GM08714 (cell line): ENCODE data around the gene SLC45A2.
"Not testable (repeated sequence)": the region's sequence is repeated elsewhere in the genome, so short reads cannot be mapped to it uniquely, and the experiment has no call there.

ENCODE experiments used
- H3K4me3 ChIP-seq: fragments of 200-500 bp; sonication (Bioruptor generic); 2 replicates; pipeline ENCODE4 v1.5.1; 2014; ENCODE audit warnings: mild to moderate bottlenecking, low read length, inconsistent platforms
- ZNF274 ChIP-seq: IDR thresholded peaks from 2 replicates; pipeline ENCODE4 v1.6.1; 2012; ENCODE audit warnings: mild to moderate bottlenecking, low read depth, low read length

SLC45A2 gene

DNA sequence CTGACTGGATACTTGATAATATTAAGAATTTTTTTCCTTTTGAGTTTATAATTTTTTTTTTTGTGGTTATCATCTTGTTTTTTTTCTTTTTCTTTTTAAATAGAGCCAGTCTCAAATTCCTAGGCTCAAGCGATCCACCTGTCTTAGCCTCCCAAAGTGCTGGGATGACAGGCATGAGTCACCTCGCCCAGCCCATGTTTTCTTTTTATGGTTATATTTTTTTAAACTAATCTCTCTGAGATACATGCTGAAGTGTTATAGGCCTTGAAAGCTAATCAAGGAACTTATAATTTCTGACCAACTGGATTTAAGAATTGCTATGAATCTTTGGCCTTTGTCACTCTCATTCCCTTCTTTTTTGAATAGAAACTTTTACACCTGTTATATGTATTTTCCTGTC, 30.1 kb upstream of the SLC45A2 start:
- no peak for TF ChIP-seq ZNF274
- no peak overlapping the region for H3K4me3 ChIP-seq

DNA sequence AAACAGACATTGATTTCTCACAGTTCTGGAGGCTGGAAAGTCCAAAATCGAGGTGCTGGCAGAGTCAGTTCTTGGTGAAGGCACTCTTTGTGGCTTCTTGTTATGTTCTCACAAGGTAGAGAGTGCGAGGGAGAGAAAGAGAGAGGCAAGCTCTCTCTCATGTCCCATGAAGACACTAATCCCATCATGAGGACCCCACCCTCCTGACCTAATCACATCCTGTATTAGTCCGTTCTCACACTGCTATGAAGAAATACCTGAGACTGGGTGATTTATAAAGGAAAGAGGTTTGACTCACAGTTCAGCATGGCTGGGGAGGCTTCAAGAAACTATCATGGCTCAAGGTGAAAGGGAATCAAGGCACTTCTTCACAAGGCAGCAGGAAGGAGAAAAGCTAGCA, 29.1 kb upstream of the SLC45A2 start:
- TF ChIP-seq ZNF274: no peak
- H3K4me3 ChIP-seq: no peak overlapping the region

DNA sequence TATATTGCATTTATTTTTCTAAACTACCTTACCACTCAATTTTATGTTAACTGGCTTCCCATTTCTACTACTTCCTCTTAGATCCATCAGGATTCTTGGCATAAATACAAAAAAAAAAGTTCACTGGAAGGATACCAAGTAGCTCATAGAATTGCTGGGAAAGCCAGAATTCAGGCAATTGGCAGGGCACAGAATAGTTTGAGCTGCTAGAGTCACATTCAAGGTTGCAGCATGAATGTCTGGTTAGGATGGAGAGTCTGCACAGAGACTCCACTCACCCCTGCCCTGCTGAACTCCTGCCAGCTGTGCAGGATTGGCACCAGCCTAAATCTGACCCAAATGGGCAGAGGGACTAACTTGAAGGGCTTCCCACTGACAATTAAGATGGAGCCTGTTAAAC, 28.3 kb upstream of the SLC45A2 start:
- TF ChIP-seq ZNF274: no peak
- no peak overlapping the region for H3K4me3 ChIP-seq

DNA sequence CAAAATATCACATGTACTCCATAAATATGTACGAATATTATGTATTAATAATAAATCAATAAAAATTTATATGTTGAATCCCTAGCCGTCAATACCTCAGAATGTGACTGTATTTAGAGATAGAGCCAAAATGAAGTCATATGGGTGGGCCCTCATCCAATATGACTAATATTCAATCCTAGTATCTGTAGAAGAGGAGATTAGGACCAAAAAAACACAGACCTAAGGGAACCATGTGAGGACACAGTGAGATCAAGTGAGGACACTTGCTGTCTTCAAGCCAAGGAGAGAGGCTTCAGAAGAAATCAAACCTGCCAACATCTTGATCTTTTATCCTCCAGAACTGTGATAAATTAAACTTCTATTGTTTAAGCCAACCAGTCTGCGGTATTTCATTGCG, 27.0 kb upstream of the SLC45A2 start:
- TF ChIP-seq ZNF274: no peak
- H3K4me3 ChIP-seq: no peak overlapping the region

DNA sequence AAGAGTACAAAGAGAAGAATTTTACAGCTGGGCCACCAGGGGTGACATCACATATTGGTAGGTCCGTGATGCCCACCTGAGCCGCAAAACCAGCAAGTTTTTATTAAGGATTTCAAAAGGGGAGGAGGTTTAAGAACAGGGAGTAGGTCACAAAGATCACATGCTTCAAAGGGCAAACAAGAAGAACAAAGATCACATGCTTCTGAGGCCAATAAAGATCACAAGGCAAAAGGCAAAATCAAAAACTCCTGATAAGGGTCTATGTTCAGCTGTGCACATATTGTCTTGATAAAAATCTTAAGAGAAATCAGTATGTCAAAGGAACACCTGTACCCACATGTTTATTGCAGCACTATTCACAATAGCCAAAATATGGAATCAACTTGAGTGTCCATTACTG, 25.7 kb upstream of the SLC45A2 start:
- H3K4me3 ChIP-seq: not testable (repeated sequence)

DNA sequence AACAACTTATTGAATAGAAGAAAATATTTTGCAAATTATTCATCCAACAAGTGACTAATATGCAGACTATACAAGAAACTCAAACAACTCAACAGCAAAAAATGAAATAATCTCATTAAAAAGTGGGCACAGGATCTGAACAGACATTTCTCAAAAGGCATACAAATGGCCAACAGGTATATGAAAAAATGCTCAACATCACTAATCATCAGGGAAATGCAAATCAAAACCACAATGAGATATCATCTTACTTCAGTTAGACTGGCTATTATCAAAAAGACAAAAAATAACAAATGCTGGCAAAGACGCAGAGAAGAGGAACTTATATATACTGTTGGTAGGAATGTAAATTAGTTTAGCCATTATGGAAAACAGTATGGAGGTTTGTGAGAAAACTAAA, 25.1 kb upstream of the SLC45A2 start:
- H3K4me3 ChIP-seq: no peak overlapping the region
- no peak for TF ChIP-seq ZNF274

DNA sequence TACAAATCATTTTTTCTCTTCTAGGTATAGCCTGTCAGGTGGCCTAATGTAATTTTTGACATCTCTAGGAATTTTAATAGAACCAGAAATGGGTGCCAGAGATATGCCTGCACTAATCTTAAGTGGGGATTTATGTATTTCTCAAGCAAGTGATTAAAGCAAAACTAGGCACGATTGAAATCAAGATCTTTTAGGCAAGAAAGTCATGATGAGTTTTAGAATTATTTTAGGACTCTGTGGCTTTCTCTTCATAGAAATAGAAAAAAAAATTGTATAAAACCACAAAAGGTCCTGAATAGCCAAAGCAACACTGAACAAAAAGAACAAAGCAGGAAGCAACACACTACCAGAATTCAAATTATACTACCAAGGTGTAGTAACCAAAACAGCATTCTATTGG, 24.3 kb upstream of the SLC45A2 start:
- no peak for TF ChIP-seq ZNF274
- H3K4me3 ChIP-seq: peak overlapping the region; percentile 96; the same call in 1 of the 2 replicates

DNA sequence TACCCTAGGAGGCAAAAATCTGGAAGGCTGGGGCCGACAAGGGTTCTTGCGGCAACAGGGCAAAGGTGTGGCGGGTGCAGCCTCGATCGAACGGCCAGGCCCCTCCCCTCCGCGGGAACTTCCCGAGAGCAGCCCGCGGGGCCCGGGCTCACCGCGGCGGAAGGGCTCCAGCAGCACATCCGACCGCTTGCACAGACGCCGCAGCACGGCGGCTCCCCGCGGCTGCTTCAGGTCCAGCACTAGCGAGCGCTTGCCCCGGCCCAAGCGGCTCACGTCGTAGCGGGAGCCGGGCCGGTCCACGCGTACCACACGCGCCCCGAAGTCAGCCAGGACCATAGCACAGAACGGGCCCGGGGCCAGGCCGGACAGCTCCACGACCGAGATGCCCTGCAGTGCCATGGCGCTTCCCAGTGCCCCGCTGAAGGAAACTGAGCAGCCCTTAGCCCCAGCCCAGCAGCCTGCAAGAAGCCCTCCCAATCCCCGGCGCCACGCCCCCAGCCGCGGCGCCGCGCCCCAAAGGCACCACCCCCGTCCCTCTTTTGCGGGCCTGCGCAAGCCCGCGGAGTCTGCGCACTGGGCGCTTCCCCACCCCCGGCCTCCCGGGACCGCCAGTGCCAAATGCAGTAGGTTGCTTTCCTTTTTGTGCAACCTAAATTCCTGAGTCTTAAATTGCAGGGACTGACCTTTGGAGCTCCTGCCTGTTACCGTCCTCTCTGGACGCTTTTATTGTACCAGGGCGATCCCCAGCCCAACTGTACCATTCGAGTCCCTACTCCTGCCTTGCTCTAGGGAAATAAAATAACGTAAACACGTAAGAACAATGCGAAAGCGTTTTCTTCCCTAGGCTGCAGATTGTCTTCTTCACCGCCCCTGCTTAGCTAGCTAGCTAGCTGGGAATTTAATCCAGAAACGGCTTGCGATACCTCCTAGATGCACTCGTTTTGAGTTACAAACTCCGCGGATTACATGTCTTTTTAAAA, 23.4 kb upstream of the SLC45A2 start, which contains the start of gene AMACR:
TSS of gene AMACR (minus strand) at position 430 of the 980 bp plus-strand sequence. CDS start at position 399, 31 bp downstream.
- no peak for TF ChIP-seq ZNF274
- H3K4me3 ChIP-seq: peak within 1 kb of the TSS; percentile 96

DNA sequence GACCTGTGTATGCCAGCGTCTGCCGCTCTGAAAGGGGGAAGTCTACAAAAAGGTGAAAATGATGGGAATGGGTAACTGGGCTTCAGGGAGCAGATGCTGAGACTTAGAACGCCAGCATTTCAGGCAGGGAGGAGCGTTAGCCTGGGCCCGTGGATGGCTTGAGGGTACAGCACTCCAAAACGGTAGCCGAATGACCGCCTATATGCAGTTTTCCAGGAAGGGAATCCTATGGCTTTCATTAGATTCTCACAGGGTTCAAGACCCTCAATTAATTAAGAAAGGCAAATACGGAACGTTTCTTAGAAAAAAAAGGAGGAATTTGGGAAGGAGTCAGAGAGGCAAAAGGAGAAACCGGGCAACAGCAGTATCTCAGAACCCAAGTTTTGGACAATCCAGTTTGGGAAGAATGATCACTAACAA, 22.7 kb upstream of the SLC45A2 start:
- H3K4me3 ChIP-seq: peak overlapping the region; percentile 96
- TF ChIP-seq ZNF274: no peak

DNA sequence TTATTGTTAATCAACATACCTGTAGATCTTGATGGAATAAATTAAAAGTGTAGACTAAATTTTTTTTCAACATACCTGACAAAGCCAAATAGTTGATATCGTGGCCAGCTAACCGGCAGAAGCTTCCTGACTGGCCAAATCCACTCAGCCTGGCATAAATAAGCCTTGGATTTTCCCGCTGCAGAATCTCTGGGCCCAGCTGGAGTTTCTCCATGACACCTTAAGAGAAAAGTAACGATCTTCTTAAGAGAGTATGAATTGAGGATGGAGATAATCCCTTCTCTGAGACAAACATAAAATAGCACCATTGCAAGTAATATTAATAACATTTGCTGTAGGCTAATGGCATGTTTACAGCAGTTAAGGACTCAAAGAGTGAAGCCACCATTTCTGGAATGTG, 21.2 kb upstream of the SLC45A2 start:
- H3K4me3 ChIP-seq: no peak overlapping the region

DNA sequence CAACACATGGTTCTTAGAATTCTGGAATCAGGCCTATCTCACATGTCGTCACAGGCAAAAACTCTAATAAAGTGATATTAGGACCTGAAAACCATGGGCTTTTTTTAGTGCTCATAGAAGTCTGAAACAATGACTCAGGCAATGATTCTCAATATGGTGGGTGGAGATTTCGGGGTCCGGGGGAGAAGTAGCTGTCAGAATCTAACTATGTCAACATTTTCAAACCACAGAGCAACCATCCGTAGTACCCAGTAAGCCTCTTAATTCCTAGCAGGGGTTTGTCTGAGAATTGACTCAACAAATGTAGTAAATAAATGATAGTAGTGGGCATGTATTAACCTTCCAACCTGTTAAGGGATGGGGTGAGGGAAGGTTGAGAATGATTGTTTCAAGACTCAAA, 20.7 kb upstream of the SLC45A2 start:
- no peak for TF ChIP-seq ZNF274
- H3K4me3 ChIP-seq: no peak overlapping the region

More for the DNA sequence above, 21.2 kb upstream of the SLC45A2 start:
- TF ChIP-seq ZNF274: no peak

DNA sequence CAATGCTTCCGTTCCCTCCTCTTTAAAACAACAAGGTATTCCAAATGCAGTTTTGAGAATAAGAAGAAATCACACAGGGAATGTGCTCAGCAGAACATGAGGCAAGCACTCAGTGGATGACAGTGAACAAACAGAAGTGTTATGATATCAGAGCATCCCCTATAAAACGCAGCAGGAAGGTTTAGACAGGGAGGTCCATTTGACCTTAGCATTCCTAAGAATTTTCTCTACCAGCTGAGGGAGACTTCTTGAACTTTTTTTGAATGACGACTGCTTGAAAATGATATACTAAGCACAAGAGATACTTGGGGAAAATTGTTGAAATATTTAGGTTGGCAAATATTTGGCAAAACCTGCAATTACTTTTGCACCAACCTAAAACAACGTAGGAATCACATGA, 19.4 kb upstream of the SLC45A2 start:
- TF ChIP-seq ZNF274: no peak
- no peak overlapping the region for H3K4me3 ChIP-seq

DNA sequence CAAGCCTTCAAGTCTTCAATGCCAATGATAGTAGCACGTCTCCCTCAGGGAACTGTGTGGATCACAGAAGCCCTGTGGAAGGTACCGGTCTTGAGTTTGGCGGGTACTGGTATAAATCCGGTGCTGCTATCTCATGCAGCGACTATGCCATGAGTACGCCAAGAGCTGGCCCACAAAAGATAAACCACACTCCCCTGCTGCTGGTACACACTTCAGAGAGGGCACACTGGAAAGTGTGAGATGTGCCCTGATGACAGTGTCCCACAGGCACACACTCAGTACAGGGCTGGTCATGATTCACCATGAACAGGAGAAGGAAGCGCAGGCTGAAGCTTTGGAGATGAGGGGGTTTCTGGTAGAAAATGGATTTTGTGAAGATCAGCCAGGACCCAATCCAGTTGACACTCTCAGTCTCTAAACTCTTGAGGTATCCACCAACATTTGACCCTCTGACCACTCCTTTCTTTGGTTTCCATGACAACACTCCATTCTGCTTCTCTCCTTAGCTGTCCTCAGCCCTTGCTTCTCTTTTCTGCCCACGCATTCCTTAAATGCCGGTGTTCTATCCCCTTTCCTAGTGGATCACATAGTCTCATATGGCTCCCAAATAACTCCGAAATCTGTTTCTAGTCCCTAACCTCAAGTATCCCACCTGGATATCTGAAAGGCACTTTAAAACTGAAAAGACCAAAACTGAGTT, 18.3 kb upstream of the SLC45A2 start:
- H3K4me3 ChIP-seq: no peak overlapping the region
- no peak for TF ChIP-seq ZNF274

DNA sequence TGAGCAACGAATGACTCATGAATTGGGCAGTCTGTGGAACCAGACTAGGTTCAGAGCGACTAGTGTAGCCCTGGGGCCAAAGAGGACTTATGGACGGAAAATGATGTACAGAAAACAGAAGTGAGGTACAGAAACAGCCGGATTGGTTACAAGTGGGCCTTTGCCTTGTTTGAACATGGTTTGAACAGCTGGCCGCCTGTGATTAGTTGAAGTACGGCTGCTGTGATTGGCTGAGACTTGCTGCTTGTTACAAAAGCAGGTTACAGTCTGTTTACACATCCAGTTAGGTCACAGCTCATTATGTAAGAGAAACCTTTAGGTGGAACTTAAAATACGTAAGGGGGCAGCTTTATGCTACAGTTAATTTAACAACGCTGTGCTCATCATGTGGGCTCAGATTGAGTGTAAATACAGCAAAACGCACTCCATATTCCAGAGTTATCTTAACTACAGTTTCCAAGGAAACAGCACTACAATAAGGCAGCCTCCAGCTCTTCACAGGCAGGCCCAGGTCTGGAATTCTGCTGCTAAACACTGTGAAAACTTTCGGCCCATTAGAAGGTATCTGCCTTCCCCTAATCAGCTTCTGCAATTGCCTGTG, 16.8 kb upstream of the SLC45A2 start:
- no peak overlapping the region for H3K4me3 ChIP-seq
- TF ChIP-seq ZNF274: no peak
